Panc1 (cell line): ENCODE results near the gene LCN1. TPM values are rescaled to one million over a fixed set of nuclear protein-coding genes. Genes with fewer than 3 reads are reported as not detected.

Experiments
- ATAC-seq: fragments of 200-7000 bp; cut with Tn5 transposase; 2 replicates; pipeline ENCODE4 v1.9.1; 2020; ENCODE audit warnings: mild to moderate bottlenecking, moderate library complexity
- BruUV-seq: library from RNA; stranded (reverse); fragments of 400-500 nt; replicated peaks from 2 replicates; lab custom pipeline; 2021; lab: Mats Ljungman, UMichigan
- CTCF ChIA-PET: fragments of 300-600 bp; sonication (Branson Sonifier 250); formaldehyde crosslinking; loops from one replicate; lab custom pipeline; 2022; ENCODE audit warnings: antibody characterized with exemption; lab: Charles Lee
- POLR2A ChIA-PET: fragments of 300-600 bp; sonication (Branson Sonifier 250); formaldehyde crosslinking; loops from one replicate; lab custom pipeline; 2022; ENCODE audit warnings: antibody characterized with exemption; lab: Charles Lee
- DNase-seq: peaks from one replicate; pipeline ENCODE4 v3.0.0-alpha.2; 2010; ENCODE audit warnings: low read depth, low spot score
- H3K27ac ChIP-seq: 2 replicates; pipeline ENCODE4 v1.5.1; 2011; ENCODE audit warnings: mild to moderate bottlenecking, low read length, inconsistent platforms
- H3K27me3 ChIP-seq: fragments of 200-500 bp; sonication (Bioruptor generic); 2 replicates; pipeline ENCODE4 v1.6.0; 2014; ENCODE audit warnings: low read length, inconsistent platforms; ENCODE audit not compliant: control insufficient read depth, insufficient read depth
- H3K36me3 ChIP-seq: fragments of 200-500 bp; sonication (Bioruptor generic); 2 replicates; pipeline ENCODE4 v1.5.1; 2014; ENCODE audit warnings: inconsistent platforms, mild to moderate bottlenecking, low read length, moderate library complexity; ENCODE audit not compliant: control insufficient read depth, insufficient read depth
- H3K4me1 ChIP-seq: 2 replicates; pipeline ENCODE4 v1.5.1; 2011; ENCODE audit warnings: inconsistent platforms, mild to moderate bottlenecking, low read length, moderate library complexity; ENCODE audit not compliant: control insufficient read depth, insufficient read depth
- H3K4me3 ChIP-seq, 2 experiments: 2 replicates each; pipeline ENCODE4 v1.5.1; 2011 to 2012; ENCODE audit warnings: low read depth in 2 of 2, low read length in 2 of 2, mild to moderate bottlenecking in 2 of 2, inconsistent platforms in 1 of 2, moderate library complexity in 1 of 2
- H3K9me3 ChIP-seq: fragments of 200-500 bp; sonication (Bioruptor generic); 2 replicates; pipeline ENCODE4 v1.5.1; 2014; ENCODE audit warnings: low read depth, mild to moderate bottlenecking, inconsistent platforms, low read length, moderate library complexity; ENCODE audit not compliant: control insufficient read depth, insufficient read depth
- POLR2AphosphoS5 ChIP-seq: IDR thresholded peaks from 2 replicates; pipeline ENCODE4 v1.6.1; 2012; ENCODE audit warnings: mild to moderate bottlenecking, low read depth, low read length, moderate library complexity
- SIN3A ChIP-seq: IDR thresholded peaks from 2 replicates; pipeline ENCODE4 v1.6.1; 2012; ENCODE audit warnings: low read depth, mild to moderate bottlenecking, low read length, moderate library complexity, borderline replicate concordance; ENCODE audit not compliant: insufficient read depth
- TCF7L2 ChIP-seq: IDR thresholded peaks from 2 replicates; pipeline ENCODE4 v1.6.1; 2011; ENCODE audit warnings: mild to moderate bottlenecking, low read depth, low read length, inconsistent platforms
- in situ Hi-C: cut with HindIII; loops from 2 replicates; pipeline ENCODE4 v1.10.0; 2016; ENCODE audit warnings: low sequenced_read_pairs, low pct_unique_long_range_greater_than_20kb
- intact Hi-C: fragments of 100-400 bp; cut with micrococcal nuclease; formaldehyde crosslinking; loops from one replicate; pipeline ENCODE4 v1.10.0; 2022; ENCODE audit not compliant: unreplicated experiment
- total RNA-seq: library from RNA; stranded (reverse); gene quantifications from one replicate; pipeline ENCODE4 v1.2.1, GENCODE V29; 2021; ENCODE audit not compliant: unreplicated experiment
- TF ChIP-seq, protein P1 (sequence below): fragments of 450-650 bp; IDR thresholded peaks from 2 replicates; pipeline ENCODE4 v1.5.1; 2017; ENCODE audit warnings: mild to moderate bottlenecking
- TF ChIP-seq, protein P2 (sequence below), 2 experiments: IDR thresholded peaks; 2 replicates each; pipeline ENCODE4 v1.6.1; 2011 to 2012; ENCODE audit warnings: low read depth in 2 of 2, control low read depth in 1 of 2, low read length in 1 of 2, mild to moderate bottlenecking in 1 of 2, moderate library complexity in 1 of 2; ENCODE audit not compliant: insufficient read depth in 1 of 2

LCN1 gene
- total RNA-seq, 1 experiment from 2014 or later = not detected

DNA sequence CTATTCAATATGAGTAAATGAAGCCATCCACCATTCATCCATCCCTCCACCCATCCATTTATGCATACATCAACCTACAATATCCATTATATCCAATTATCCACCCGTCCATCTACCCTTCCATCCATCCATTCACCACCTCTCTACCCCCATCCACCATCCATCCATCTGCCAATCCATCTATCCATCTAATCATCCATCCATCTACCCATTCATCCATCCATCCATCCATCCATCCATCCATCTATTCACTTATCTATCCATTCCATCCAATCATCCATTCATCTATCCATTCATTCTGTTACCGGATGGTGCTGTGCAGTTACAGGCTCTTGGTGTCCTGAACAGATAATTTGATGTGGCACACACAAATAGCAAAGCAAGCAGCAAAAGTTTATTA is 51.0 kb downstream of the LCN1 start:
- CTCF ChIA-PET = no interaction called here
- H3K4me1 ChIP-seq = no peaks in the 10 kb centered on the region
- no TSS peak for BruUV-seq

DNA sequence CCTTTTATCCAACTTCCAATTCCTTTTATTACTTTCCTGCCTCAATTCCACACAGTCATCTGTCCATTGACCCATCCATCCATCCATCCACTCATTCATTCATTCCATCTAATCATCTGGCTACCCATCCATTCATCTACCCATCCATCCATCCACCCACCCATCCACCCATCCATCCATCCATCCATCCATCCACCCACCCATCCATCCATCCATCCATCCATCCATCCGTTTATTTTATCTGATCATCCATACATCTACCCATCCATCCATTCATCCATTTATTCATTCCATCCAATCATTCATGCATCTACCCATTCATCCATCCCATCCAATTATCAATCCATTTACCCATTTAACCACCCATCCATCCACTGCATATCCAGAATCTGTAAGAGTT is 51.9 kb downstream of the LCN1 start:
- TF ChIP-seq, protein P1, sequence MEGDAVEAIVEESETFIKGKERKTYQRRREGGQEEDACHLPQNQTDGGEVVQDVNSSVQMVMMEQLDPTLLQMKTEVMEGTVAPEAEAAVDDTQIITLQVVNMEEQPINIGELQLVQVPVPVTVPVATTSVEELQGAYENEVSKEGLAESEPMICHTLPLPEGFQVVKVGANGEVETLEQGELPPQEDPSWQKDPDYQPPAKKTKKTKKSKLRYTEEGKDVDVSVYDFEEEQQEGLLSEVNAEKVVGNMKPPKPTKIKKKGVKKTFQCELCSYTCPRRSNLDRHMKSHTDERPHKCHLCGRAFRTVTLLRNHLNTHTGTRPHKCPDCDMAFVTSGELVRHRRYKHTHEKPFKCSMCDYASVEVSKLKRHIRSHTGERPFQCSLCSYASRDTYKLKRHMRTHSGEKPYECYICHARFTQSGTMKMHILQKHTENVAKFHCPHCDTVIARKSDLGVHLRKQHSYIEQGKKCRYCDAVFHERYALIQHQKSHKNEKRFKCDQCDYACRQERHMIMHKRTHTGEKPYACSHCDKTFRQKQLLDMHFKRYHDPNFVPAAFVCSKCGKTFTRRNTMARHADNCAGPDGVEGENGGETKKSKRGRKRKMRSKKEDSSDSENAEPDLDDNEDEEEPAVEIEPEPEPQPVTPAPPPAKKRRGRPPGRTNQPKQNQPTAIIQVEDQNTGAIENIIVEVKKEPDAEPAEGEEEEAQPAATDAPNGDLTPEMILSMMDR = no peak
- TF ChIP-seq, protein P2, sequence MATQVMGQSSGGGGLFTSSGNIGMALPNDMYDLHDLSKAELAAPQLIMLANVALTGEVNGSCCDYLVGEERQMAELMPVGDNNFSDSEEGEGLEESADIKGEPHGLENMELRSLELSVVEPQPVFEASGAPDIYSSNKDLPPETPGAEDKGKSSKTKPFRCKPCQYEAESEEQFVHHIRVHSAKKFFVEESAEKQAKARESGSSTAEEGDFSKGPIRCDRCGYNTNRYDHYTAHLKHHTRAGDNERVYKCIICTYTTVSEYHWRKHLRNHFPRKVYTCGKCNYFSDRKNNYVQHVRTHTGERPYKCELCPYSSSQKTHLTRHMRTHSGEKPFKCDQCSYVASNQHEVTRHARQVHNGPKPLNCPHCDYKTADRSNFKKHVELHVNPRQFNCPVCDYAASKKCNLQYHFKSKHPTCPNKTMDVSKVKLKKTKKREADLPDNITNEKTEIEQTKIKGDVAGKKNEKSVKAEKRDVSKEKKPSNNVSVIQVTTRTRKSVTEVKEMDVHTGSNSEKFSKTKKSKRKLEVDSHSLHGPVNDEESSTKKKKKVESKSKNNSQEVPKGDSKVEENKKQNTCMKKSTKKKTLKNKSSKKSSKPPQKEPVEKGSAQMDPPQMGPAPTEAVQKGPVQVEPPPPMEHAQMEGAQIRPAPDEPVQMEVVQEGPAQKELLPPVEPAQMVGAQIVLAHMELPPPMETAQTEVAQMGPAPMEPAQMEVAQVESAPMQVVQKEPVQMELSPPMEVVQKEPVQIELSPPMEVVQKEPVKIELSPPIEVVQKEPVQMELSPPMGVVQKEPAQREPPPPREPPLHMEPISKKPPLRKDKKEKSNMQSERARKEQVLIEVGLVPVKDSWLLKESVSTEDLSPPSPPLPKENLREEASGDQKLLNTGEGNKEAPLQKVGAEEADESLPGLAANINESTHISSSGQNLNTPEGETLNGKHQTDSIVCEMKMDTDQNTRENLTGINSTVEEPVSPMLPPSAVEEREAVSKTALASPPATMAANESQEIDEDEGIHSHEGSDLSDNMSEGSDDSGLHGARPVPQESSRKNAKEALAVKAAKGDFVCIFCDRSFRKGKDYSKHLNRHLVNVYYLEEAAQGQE (IDR thresholded peaks at IDR 0.05; ENCODE audit: insufficient read depth in 1 of 2, low read depth in 2 of 2, low read length in 1 of 2) = no peak
- TF ChIP-seq POLR2AphosphoS5 (no peak), TCF7L2 (no peak), SIN3A (no peak)

More for the DNA sequence above, 51.0 kb downstream of the LCN1 start:
- TF ChIP-seq POLR2AphosphoS5 (no peak), SIN3A (no peak), TCF7L2 (no peak)
- TF ChIP-seq, protein P2 (IDR thresholded peaks at IDR 0.05; ENCODE audit: insufficient read depth in 1 of 2, low read depth in 2 of 2, low read length in 1 of 2) = no peak
- TF ChIP-seq, protein P1 = no peak
- no peak overlapping the region for H3K27ac ChIP-seq
- no peak for DNase-seq
- 0 out of 2 replicates have a peak, but pooled peaks cover 2% of the 10 kb centered on the region for H3K27me3 ChIP-seq
- no peaks in the 10 kb centered on the region for H3K9me3 ChIP-seq
- no peak overlapping the region for H3K4me3 ChIP-seq
- in situ Hi-C loops = no loop called here
- intact Hi-C loops = no loop called here
- H3K36me3 ChIP-seq = no peaks in the 10 kb centered on the region
- no peak for ATAC-seq
- POLR2A ChIA-PET = no interaction called here

More for the DNA sequence above, 51.9 kb downstream of the LCN1 start:
- Histone ChIP-seq H3K27ac (no peak overlapping the region), H3K36me3 (no peaks in the 10 kb centered on the region), H3K27me3 (0 out of 2 replicates have a peak, but pooled peaks cover 2% of the 10 kb centered on the region), H3K9me3 (no peaks in the 10 kb centered on the region), H3K4me1 (no peaks in the 10 kb centered on the region), H3K4me3 (no peak overlapping the region)
- intact Hi-C loops (no loop called here), in situ Hi-C loops (no loop called here)
- BruUV-seq = no TSS peak
- DNase-seq = no peak
- no peak for ATAC-seq
- ChIA-PET POLR2A (no interaction called here), CTCF (no interaction called here)
